ENCODE data around the gene CACNB2.

Gene CACNB2

DNA sequence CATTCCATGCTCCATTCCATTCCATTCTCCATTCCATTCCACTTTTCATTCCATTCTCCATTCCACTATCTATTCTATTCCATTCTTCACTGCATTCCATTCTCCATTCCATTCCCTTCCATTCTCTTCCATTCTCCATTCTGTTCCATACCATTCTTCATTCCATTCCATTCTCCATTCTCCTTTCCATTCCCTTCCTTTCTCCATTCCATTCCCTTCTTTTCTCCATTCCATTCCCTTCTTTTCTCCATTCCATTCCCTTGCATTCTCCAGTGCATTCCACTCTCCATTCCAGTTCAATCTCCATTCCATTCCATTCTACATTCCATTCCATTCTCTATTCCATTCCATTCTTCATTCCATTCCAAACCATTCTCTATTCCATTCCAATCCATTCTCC is 430.9 kb downstream of the CACNB2 start:
- TF ChIP-seq, protein P1, sequence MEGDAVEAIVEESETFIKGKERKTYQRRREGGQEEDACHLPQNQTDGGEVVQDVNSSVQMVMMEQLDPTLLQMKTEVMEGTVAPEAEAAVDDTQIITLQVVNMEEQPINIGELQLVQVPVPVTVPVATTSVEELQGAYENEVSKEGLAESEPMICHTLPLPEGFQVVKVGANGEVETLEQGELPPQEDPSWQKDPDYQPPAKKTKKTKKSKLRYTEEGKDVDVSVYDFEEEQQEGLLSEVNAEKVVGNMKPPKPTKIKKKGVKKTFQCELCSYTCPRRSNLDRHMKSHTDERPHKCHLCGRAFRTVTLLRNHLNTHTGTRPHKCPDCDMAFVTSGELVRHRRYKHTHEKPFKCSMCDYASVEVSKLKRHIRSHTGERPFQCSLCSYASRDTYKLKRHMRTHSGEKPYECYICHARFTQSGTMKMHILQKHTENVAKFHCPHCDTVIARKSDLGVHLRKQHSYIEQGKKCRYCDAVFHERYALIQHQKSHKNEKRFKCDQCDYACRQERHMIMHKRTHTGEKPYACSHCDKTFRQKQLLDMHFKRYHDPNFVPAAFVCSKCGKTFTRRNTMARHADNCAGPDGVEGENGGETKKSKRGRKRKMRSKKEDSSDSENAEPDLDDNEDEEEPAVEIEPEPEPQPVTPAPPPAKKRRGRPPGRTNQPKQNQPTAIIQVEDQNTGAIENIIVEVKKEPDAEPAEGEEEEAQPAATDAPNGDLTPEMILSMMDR (IDR thresholded peaks at IDR 0.05) = no peak

DNA sequence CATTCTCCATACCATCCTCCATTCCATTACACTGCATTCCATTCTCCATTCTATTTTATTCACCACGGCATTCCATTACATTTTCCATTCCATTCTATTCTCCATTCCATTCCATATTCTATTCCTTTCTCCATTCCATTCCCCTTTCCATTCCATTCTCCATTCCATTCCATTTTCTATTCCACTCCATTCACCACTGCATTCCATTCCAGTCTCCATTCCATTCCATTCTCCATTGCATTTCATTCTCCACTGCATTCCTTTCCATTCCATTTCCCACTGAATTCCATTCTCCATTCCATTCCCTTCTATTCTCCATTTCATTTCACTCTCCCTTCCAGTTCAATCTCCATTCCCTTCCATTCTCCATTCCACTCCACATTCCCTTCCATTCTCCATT is 431.6 kb downstream of the CACNB2 start:
- TF ChIP-seq, protein P1 (IDR thresholded peaks at IDR 0.05) = no peak

DNA sequence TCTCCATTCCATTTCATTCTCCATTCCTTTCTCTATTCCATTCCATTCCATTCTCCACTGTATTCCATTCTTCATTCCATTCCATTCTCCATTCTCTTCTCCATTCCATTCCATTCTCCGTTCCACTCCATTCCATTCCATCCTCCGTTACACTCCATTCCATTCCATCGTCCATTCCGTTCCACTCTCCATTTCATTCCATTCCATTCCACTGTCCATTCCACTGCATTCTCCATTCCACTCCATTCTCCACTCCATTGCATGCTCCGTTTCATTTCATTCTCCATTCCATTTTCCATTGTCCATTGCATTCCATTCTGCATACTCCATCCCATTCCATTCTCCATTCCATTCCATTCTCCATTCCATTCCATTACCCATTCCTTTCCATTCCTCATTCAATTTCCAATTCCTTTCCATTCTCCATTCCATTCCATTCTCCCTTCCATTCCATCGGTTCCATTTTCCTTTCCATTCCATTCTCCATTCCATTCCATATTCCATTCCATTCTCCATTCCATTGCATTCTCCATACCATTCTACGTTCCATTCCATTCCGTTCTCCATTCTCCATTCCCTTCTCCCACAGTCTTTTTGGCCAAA is 432.8 kb downstream of the CACNB2 start:
- TF ChIP-seq, protein P1 (IDR thresholded peaks at IDR 0.05) = no peak

DNA sequence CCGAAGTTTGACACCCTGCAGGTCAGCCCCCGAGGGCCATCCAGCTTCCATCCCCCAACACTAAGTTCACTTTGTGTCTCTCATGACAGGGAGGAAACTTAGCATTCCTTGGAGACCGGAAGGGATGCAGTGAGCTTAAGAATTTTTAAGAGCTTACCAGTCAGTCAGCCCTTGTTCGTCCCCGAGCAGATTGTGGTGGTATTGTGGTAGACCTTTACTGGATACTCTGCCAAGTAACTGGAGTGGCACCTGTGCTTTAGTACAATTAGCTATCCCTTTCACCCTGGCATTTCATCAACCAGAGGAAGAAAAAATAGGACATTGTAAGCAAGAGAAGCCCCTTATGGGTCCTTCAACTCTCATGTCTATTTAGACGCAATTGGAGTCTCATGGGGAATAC is 436.4 kb downstream of the CACNB2 start:
- TF ChIP-seq, protein P1 (IDR thresholded peaks at IDR 0.05) = no peak

DNA sequence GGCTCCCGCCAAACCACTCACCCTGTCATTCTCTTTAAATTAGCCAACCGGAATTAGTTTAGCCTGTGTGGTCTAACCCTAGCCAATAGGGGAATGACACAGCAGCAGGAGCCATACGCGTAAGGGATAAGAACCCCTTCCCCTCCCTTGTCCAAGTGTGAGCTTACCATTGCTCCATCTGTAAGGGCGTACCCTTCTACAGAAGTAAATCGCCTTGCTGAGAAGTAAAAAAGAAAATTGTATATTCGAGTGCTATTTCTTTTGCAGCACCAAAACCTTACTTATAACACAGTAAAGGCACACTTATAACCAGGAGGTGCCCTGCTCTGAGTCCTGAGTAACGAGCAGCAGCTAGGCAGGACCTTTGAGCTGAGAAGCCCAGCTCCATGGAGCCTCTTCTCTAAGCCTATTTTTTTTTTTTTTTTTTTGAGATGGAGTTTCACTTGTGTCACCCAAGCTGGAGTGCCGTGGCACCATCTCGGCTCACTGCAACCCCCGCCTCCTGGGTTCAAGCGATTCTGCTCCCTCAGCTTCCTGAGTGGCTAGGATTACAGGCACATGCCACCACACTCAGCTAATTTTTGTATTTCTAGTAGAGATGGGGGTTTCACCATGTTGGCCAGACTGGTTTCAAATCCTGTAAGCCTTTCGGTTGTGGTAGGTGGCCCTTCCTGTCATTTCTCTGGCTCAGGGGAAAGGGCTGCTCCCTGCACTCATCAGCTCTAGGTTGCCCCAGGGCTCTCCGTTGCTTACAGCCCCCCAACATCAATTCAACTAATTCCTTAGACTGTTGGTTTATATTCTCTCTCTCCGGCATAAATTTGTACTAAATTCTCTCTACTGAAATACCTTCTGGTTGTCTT is 437.8 kb downstream of the CACNB2 start:
- TF ChIP-seq, protein P1 (IDR thresholded peaks at IDR 0.05) = no peak

DNA sequence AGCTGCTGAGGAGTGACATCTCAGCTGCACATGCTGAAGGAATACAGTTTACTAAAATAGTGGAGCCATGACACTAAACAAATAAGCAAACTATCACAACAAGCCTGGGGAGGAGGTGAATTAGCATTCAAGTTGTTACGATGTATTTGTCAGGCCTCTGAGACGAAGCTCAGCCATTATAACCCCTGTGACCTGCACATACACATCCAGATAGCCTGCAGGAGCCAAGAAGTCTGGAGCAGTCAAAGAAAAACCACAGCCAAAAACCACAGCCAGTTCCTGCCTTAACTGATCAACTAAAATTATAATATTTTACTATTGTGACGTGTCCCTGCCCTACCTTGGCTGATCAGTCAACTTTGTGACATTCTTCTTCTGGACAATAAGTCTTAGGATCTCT is 442.6 kb downstream of the CACNB2 start:
- TF ChIP-seq, protein P1 (IDR thresholded peaks at IDR 0.05) = no peak

DNA sequence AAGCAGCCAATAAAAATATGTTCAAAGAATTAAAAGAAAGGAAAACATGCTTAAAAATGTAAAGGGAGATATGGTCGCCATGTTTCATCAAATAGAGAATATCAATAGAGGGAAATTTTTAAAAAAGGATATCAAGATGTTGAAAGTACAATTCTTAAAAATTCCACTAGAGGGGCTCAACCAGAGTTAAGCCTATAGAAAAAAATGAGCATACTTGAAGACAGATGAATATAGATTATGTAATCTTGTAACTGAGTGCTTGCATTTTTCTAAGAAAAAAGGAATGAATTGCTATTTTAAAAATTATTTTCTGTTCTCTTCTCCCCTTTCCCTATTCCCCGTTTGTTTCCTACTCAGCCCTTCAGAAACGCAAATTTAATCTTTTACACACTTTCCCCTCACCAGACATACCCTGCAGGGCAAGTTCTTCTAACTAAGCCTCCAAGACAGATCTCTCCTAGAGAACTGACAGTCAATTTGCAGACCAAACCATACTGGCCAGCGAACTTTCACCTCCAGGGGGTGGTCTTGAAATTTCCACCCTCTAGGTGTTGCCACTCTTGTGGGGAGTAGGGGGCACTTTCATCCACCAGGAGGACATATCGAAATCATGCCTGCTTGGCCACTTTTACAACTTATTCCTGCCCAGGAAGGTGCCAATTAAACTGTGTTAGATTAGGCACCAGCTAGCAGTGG is 443.5 kb downstream of the CACNB2 start:
- TF ChIP-seq, protein P1 (IDR thresholded peaks at IDR 0.05) = no peak; the same call in 1 of the 2 replicates

Data from LNCAP (cell line).